Stimulated activated CD4-positive, alpha-beta T cell treated with anti-CD3 and anti-CD28 coated beads, Interleukin-4, amount 100 ng/mL, for 4 hours (primary cell): ENCODE data around the gene CCDC85B.

ENCODE experiments used
- DNase-seq, 2 experiments: peaks; one replicate each; pipeline ENCODE4 v3.0.0-alpha.2; 2020

Gene CCDC85B

GRCh38 chr11:65912845-65913244, 22.4 kb downstream of the CCDC85B start:
- DNase-seq = no peak

DNA sequence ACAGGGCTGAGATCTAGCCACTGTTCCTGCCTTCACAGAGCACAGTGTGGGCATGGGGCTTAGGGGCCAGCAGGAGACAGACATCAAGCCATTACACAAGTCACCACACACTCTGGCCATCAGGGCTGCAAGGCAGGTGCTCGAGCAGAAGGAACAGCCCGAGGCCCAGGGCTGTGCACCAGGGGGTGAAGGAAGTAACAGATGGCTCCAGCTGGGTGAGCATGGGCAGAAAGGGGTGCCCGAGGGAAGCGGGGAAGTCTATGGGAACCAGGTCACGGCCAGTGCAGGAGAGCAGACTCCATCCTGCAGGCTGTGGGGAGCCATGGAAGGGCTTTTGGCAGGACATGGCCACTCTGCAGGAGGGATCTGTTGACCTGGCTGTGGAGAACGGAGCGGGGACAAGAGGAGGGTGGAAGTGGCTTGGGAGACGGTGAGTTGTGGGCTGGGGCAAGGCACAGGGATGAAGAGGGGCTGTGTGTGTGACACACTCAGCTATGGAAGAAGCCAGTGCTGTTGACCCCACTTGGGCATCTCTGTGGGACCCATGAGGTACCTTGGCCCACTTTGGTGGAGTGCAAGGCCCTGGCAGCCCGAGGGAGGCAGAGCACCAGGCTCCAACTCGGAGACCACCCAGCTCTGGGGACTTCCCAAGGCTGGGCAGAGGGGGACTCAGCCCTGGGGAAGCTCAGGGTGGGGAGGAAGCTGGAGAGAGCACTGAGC, 24.8 kb downstream of the CCDC85B start:
- no peak for DNase-seq

DNA sequence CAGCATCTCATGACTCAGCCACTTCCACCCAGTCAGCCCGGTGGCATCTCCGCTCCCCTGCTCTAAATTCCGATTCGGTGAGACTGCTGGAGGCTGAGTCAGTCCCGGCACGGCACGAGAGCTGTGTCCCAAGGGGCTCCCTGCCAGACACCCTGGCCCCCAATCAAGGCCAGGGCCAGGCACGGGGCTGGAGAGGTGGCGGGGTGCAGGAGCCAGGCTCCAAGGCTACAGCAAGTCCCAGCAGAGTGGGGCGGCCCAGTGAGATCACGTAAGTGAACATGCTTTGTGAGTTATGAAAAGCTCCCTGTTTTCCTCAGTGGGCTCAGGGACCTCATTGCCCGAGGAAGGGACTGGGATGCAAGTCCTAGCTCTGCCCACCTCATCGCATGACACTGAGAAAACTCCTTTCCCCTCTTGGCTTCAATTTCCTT, 25.4 kb downstream of the CCDC85B start:
- peak in 1 of 2 experiments; percentile 37 for DNase-seq

DNA sequence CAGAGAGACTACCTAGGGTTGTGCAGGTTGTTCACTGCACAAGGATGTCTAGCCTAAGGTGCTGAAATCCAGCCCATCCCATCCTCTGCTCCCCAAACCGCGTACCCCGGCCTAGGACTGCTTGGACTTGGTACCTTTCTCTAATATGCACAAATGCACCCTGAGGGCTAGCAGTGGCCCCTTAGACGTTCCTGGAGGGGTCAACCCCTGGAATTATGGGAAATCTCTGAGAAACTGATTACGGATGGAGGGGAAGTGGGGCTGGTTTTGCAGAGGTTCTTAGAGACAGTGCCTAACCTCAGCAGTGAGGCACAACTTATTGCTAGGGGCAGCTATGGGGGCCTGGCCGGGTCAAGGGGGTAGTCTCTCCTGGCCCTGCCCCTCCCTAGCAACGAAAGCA, 25.9 kb downstream of the CCDC85B start:
- no peak for DNase-seq

- DNase-seq = no peak
These were observed 26.6 kb downstream of the CCDC85B start for GRCh38 chr11:65917077-65917433.

DNA sequence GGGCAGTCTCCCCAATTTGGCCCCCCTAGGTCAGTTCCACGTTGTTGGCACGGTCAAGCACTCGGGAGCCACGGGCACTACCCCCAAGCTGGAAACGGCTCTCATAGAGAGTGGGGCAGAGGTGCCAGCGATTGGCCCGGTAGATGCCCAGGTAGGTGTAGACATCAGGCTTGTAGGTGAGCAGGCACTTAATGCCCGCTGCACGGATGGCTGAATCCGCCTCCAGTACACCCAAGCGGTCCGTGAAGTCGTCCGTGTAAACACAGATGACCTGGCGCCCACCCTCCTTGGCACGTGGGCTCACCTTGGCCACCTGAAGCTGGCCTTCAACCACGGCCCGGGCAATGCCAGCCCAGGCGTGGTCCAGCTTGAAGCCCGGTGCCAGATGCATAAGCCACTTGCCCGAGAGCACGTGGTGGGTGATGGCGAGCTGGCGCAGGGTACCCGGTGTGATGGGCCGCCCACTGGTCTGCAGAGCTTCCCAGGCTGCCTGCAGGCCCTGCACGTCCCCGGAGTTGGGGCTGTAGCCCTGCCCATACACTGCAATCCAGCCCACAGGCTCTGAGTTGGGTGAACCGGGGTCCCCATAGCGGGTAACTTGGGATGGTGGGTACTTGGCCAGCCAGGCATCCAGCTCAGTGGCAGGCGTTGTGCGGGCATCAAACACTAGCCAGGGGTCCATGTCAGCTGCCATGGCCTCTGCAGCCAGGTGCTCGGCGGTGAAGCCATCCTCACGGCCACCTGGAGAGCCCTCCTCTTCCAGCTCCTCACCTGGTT, 27.1 kb downstream of the CCDC85B start:
- no peak for DNase-seq

- DNase-seq = no peak
These were observed 28.0 kb downstream of the CCDC85B start, which contains the start of gene C11orf68 for GRCh38 chr11:65918211-65919140. C11orf68 (minus strand) TSS chr11:65919062; CDS start chr11:65919031, 31 bp downstream.

- peak; percentile 98 to 100 for DNase-seq
These were observed 28.7 kb downstream of the CCDC85B start, which contains the start of gene DRAP1 for GRCh38 chr11:65919141-65919572. DRAP1 (plus strand) TSS chr11:65919426; CDS start chr11:65919502, 76 bp downstream.

DNA sequence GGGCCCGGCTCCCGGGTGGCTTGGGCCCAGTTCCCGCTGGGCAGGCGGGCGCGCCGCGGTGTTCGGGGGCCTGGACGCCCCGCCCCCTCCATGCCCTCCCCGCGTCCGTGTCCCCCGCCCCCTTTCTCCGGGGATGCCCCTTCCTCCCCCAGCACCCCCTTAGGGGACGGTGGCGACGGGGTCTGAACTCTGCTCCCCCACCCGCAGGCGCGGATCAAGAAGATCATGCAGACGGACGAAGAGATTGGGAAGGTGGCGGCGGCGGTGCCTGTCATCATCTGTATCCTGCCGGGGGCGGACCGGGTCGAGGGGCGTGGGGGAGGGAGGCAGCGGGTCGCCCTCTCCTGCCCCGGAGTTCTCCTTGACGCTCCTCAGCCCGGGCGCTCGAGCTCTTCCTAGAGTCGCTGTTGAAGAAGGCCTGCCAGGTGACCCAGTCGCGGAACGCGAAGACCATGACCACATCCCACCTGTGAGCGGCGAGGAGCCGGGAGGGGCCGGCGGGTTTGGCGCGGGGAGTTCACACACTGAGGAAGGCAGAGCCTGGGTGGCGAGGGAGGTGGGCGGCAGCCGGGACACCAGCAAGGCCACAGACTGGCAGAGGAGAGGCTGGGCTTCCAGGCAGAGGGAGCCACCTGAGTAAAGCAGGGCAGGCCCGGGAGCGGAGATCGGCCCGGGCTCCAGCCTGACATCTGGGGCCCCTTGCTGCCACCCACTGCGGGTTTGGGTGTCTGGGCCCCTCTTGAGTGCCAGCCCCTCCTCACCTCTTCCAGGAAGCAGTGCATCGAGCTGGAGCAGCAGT, 29.3 kb downstream of the CCDC85B start:
- DNase-seq = peak in 1 of 2 experiments; percentile 61

- DNase-seq = no peak
These were observed 29.9 kb downstream of the CCDC85B start for GRCh38 chr11:65920372-65920802.

DNA sequence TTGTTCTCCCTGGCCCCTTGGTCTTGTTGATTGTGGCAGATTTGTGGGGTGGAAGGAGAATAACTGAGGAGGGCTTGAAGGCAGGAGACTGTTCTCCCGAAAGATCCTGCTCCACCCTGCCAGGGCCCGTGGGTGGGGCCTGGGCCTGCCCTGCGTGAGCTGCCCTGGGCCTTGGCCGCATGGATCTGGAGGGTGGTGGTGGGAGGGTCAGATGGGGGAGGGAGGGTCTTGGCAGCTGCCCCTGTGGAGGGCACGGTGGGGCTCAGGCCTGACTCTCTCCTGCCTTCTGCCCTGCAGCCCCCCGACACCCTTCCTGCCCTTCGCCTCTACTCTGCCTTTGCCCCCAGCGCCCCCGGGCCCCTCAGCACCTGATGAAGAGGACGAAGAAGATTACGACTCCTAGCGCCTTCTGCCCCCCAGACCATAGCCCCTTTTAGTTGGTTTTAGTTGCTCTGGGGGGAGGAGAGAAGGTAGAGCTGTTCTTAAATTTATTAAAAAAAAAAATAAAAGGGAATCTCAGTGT, 30.6 kb downstream of the CCDC85B start:
- no peak for DNase-seq

DNA sequence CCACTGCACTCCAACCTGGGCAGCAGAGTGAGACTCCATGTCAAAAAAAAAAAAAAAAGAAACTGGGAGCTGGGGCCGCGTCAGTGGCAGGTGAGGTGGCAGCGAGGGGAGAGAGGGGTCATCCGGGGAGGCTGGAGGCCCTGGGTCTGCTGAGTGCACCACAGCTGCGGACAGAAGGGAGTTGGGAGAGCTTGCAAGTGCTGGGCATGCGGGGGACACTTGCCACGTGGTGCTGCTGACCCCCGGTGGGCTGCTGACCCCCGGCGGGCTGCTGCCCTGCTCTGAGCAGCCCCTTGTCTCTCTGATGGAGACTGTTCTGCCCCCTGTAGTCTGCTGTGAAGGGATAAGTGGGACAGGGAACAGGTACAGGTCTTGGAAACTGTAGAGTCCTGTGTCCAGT, 31.4 kb downstream of the CCDC85B start:
- no peak for DNase-seq

DNA sequence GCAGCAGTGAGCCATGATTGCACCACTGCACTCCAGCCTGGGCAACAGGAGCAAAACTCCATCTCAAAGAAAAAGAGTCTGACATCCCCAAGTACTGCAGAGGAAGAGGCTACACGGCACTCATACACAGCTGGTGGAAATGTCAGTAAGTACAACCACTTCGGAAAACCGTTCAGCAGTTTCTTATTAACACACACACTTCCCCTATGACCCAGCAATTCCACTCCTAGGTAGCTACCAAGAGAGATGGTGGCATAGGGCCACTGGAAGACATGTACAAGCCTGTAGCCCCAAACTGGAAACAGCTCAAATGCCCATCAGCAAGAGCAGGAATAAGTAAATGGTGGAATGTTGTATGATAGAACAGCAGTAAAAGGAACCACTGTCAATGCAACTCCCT, 32.1 kb downstream of the CCDC85B start:
- DNase-seq = no peak

DNA sequence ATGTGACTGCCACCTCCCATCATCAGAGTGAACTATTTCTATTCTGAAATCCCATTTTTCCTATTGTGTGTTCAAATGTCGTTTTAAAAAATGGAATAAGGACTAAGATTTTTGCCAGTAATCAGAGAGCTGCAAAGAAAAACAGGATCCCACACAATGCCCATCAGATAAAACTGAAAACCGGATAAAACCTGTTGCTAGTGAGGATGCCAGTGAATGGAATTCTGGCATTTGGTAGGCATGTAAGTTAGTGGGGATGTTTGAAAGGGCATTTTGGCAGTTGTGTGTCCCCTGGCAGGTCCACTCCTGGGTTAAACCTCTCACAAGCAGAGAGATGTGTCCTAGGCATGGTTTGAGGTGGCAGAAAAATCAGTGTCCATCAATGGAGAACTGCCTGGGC, 34.9 kb downstream of the CCDC85B start:
- no peak for DNase-seq

GRCh38 chr11:65927904-65928397, 37.5 kb downstream of the CCDC85B start:
- DNase-seq = peak; percentile 53 to 78

- no peak for DNase-seq
These were observed 38.2 kb downstream of the CCDC85B start for GRCh38 chr11:65928667-65929066.

DNA sequence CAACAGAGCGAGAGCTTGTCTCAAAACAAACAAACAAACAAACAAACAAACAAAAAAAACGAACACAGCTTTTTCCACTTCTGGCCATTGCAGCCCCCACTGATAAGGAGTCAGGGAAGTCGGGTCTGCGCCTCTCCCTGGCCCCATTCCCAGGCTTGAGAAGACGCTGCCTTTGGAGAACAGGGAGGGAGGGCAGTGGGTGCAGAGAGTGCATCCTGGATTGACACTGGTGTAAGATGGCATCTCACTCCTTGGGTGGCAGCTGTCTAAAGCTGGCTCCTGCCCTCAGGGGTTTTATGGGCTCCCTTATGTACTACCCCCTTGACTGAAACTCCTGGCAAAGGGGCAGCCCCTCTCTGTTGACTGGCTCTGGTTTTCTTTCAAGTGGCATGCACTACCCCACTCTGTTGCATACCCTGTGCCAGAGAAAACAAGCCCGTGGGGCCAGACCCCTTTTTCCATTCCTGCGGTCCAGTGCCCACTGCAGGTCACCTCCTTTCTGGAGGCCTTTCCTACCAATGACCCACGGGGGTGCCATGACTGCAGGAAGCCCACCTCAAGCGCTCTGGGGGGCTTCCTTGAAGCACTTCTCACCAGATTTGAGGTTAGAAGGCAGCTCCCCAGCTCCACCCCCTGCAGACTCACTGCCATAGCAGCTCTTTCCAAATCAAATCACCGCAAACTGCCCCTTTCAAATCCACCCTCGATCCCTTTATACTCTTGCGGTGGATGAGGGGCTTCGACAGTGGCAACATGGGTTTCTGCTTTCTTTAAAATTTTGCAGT, 41.5 kb downstream of the CCDC85B start:
- no peak for DNase-seq

GRCh38 chr11:65932558-65932919, 42.1 kb downstream of the CCDC85B start:
- no peak for DNase-seq

DNA sequence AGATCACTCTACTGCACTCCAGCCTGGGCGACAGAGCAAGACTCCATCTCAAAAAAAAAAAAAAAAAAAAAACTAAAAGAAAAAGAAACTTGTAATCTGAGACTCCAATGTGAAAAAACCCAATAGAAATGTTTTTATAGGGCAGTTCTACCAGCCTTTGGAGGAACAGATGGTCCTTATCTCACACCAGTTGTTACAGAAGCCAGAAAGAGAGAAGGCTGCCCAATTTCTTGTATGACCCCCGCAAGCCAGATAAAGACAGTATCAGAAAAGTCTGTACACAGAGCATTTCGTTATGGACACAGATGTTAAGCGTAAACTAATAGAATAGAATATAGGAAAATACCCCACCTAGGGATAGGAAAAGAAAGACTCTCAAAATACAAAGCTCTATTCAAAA, 43.5 kb downstream of the CCDC85B start:
- DNase-seq = no peak

DNA sequence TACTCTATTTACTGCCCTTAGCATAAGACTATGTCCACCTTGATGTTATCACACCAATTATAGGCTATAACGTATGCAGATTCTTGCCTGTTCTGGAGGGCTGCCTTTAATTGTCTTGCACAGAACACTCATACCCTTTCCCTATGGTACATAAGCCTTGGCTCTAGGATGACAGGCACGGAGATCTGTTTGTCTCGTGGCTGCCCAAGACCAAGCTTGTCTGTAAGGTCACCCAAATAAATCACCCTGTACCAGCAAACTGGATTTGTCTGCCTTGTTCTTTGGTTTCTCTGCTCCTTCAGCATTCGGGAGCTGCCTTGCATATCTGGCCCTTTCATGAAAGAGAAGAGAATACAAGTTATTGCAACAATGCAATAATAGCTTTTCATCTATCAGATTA, 47.3 kb downstream of the CCDC85B start:
- DNase-seq = no peak
